Panc1 (cell line): ENCODE measurements around the gene CD80. TPM values are rescaled to one million over a fixed set of nuclear protein-coding genes. Genes with fewer than 3 reads are reported as not detected.

ENCODE experiments used
- ATAC-seq: fragments of 200-7000 bp; cut with Tn5 transposase; 2 replicates; pipeline ENCODE4 v1.9.1; 2020; ENCODE audit warnings: mild to moderate bottlenecking, moderate library complexity
- BruUV-seq: library from RNA; stranded (reverse); fragments of 400-500 nt; replicated peaks from 2 replicates; lab custom pipeline; 2021; lab: Mats Ljungman, UMichigan
- CTCF ChIA-PET: fragments of 300-600 bp; sonication (Branson Sonifier 250); formaldehyde crosslinking; loops from one replicate; lab custom pipeline; 2022; ENCODE audit warnings: antibody characterized with exemption; lab: Charles Lee
- POLR2A ChIA-PET: fragments of 300-600 bp; sonication (Branson Sonifier 250); formaldehyde crosslinking; loops from one replicate; lab custom pipeline; 2022; ENCODE audit warnings: antibody characterized with exemption; lab: Charles Lee
- DNase-seq: peaks from one replicate; pipeline ENCODE4 v3.0.0-alpha.2; 2010; ENCODE audit warnings: low read depth, low spot score
- H3K27ac ChIP-seq: 2 replicates; pipeline ENCODE4 v1.5.1; 2011; ENCODE audit warnings: mild to moderate bottlenecking, low read length, inconsistent platforms
- H3K27me3 ChIP-seq: fragments of 200-500 bp; sonication (Bioruptor generic); 2 replicates; pipeline ENCODE4 v1.6.0; 2014; ENCODE audit warnings: low read length, inconsistent platforms; ENCODE audit not compliant: control insufficient read depth, insufficient read depth
- H3K36me3 ChIP-seq: fragments of 200-500 bp; sonication (Bioruptor generic); 2 replicates; pipeline ENCODE4 v1.5.1; 2014; ENCODE audit warnings: inconsistent platforms, mild to moderate bottlenecking, low read length, moderate library complexity; ENCODE audit not compliant: control insufficient read depth, insufficient read depth
- H3K4me1 ChIP-seq: 2 replicates; pipeline ENCODE4 v1.5.1; 2011; ENCODE audit warnings: inconsistent platforms, mild to moderate bottlenecking, low read length, moderate library complexity; ENCODE audit not compliant: control insufficient read depth, insufficient read depth
- H3K4me3 ChIP-seq, 2 experiments: 2 replicates each; pipeline ENCODE4 v1.5.1; 2011 to 2012; ENCODE audit warnings: low read depth in 2 of 2, low read length in 2 of 2, mild to moderate bottlenecking in 2 of 2, inconsistent platforms in 1 of 2, moderate library complexity in 1 of 2
- H3K9me3 ChIP-seq: fragments of 200-500 bp; sonication (Bioruptor generic); 2 replicates; pipeline ENCODE4 v1.5.1; 2014; ENCODE audit warnings: low read depth, mild to moderate bottlenecking, inconsistent platforms, low read length, moderate library complexity; ENCODE audit not compliant: control insufficient read depth, insufficient read depth
- CTCF ChIP-seq: fragments of 450-650 bp; IDR thresholded peaks from 2 replicates; pipeline ENCODE4 v1.5.1; 2017; ENCODE audit warnings: mild to moderate bottlenecking
- POLR2AphosphoS5 ChIP-seq: IDR thresholded peaks from 2 replicates; pipeline ENCODE4 v1.6.1; 2012; ENCODE audit warnings: mild to moderate bottlenecking, low read depth, low read length, moderate library complexity
- SIN3A ChIP-seq: IDR thresholded peaks from 2 replicates; pipeline ENCODE4 v1.6.1; 2012; ENCODE audit warnings: low read depth, mild to moderate bottlenecking, low read length, moderate library complexity, borderline replicate concordance; ENCODE audit not compliant: insufficient read depth
- TCF7L2 ChIP-seq: IDR thresholded peaks from 2 replicates; pipeline ENCODE4 v1.6.1; 2011; ENCODE audit warnings: mild to moderate bottlenecking, low read depth, low read length, inconsistent platforms
- in situ Hi-C: cut with HindIII; loops from 2 replicates; pipeline ENCODE4 v1.10.0; 2016; ENCODE audit warnings: low sequenced_read_pairs, low pct_unique_long_range_greater_than_20kb
- intact Hi-C: fragments of 100-400 bp; cut with micrococcal nuclease; formaldehyde crosslinking; loops from one replicate; pipeline ENCODE4 v1.10.0; 2022; ENCODE audit not compliant: unreplicated experiment
- total RNA-seq: library from RNA; stranded (reverse); gene quantifications from one replicate; pipeline ENCODE4 v1.2.1, GENCODE V29; 2021; ENCODE audit not compliant: unreplicated experiment
- TF ChIP-seq, protein P1 (sequence below), 2 experiments: IDR thresholded peaks; 2 replicates each; pipeline ENCODE4 v1.6.1; 2011 to 2012; ENCODE audit warnings: low read depth in 2 of 2, control low read depth in 1 of 2, low read length in 1 of 2, mild to moderate bottlenecking in 1 of 2, moderate library complexity in 1 of 2; ENCODE audit not compliant: insufficient read depth in 1 of 2

The CD80 gene
- total RNA-seq, 1 experiment from 2014 or later, result 0.15 TPM

- no TSS peak for BruUV-seq
- Histone ChIP-seq H3K27ac (no peak overlapping the region), H3K4me1 (no peaks in the 10 kb centered on the region), H3K36me3 (no peaks in the 10 kb centered on the region), H3K4me3 (no peak overlapping the region), H3K9me3 (no peaks in the 10 kb centered on the region), H3K27me3 (no peaks in the 10 kb centered on the region)
- CTCF ChIA-PET, result no interaction called here
- POLR2A ChIA-PET, result no interaction called here
- ATAC-seq (no peak), DNase-seq (no peak)
- TF ChIP-seq TCF7L2 (no peak), CTCF (no peak)
- TF ChIP-seq, protein P1, sequence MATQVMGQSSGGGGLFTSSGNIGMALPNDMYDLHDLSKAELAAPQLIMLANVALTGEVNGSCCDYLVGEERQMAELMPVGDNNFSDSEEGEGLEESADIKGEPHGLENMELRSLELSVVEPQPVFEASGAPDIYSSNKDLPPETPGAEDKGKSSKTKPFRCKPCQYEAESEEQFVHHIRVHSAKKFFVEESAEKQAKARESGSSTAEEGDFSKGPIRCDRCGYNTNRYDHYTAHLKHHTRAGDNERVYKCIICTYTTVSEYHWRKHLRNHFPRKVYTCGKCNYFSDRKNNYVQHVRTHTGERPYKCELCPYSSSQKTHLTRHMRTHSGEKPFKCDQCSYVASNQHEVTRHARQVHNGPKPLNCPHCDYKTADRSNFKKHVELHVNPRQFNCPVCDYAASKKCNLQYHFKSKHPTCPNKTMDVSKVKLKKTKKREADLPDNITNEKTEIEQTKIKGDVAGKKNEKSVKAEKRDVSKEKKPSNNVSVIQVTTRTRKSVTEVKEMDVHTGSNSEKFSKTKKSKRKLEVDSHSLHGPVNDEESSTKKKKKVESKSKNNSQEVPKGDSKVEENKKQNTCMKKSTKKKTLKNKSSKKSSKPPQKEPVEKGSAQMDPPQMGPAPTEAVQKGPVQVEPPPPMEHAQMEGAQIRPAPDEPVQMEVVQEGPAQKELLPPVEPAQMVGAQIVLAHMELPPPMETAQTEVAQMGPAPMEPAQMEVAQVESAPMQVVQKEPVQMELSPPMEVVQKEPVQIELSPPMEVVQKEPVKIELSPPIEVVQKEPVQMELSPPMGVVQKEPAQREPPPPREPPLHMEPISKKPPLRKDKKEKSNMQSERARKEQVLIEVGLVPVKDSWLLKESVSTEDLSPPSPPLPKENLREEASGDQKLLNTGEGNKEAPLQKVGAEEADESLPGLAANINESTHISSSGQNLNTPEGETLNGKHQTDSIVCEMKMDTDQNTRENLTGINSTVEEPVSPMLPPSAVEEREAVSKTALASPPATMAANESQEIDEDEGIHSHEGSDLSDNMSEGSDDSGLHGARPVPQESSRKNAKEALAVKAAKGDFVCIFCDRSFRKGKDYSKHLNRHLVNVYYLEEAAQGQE (IDR thresholded peaks at IDR 0.05; ENCODE audit: insufficient read depth in 1 of 2, low read depth in 2 of 2, low read length in 1 of 2), result no peak
- in situ Hi-C loops (no loop called here), intact Hi-C loops (no loop called here)
These were observed 28.3 kb downstream of the CD80 start for GRCh38 chr3:119531151-119531550.

GRCh38 chr3:119530456-119530855 is 29.0 kb downstream of the CD80 start:
- CTCF ChIA-PET, result no interaction called here
- H3K27ac ChIP-seq, result no peak overlapping the region
- no peaks in the 10 kb centered on the region for H3K36me3 ChIP-seq
- H3K4me1 ChIP-seq, result no peaks in the 10 kb centered on the region
- H3K27me3 ChIP-seq, result no peaks in the 10 kb centered on the region
- no TSS peak for BruUV-seq
- H3K9me3 ChIP-seq, result no peaks in the 10 kb centered on the region
- intact Hi-C loops (no loop called here), in situ Hi-C loops (no loop called here)
- no peak for TF ChIP-seq CTCF
- TF ChIP-seq POLR2AphosphoS5, result no peak
- TF ChIP-seq, protein P1 (IDR thresholded peaks at IDR 0.05; ENCODE audit: insufficient read depth in 1 of 2, low read depth in 2 of 2, low read length in 1 of 2), result no peak
- no peak for TF ChIP-seq TCF7L2
- TF ChIP-seq SIN3A, result no peak
- POLR2A ChIA-PET, result no interaction called here
- ATAC-seq, result no peak
- no peak overlapping the region for H3K4me3 ChIP-seq
- no peak for DNase-seq
